Measurements from ENCODE around the gene NOL7. TPM values are rescaled to one million over a fixed set of nuclear protein-coding genes. Genes with fewer than 3 reads are reported as not detected.

Gene NOL7
- total and polyA plus RNA-seq, 2 donors (not counting 3 experiments of a cell fraction or from before 2014, with no cell fraction given): 36.3 to 80.0 TPM

DNA sequence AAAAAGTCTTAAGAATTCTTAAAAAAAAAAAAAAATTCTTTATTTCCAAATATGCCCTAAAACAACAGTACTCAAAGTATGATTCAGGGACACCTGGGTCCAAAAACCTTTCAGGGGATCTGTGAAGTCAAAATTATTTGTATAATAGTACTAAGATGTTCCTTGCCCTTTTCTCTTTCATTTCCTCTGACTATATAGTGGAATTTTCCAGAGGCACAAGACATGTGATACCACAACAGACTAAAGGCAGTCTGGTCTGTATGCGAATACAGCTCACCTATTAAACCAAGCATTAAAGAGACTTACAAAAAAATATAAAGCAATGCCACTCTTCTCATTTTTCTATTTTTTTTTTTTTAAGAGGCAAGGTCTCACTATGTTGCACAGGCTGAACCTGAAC, 15.4 kb downstream of the NOL7 start:
- no peak for DNase-seq (ENCODE audit: low read depth, low spot score)
- Histone ChIP-seq H3K4me1 (ENCODE audit: control insufficient read depth, extremely low read depth, insufficient read depth, low read length) (no peaks in the 10 kb centered on the region), H3K27ac (ENCODE audit: insufficient read depth, low read depth, low read length) (no peak overlapping the region), H4K20me1 (replicated peaks; ENCODE audit: control insufficient read depth, extremely low read depth, insufficient read depth, low read length) (no peaks in the 10 kb centered on the region), H3K4me2 (ENCODE audit: insufficient read depth, low read length) (no peak overlapping the region), H2AFZ (ENCODE audit: low read depth, low read length) (no peak overlapping the region), H3K36me3 (ENCODE audit: control insufficient read depth in 2 of 2, extremely low read depth in 1 of 2, insufficient read depth in 2 of 2, low read length in 2 of 2) (peaks cover 3 to 9% of the 10 kb centered on the region in 2 experiments), H3K4me3 (replicated peaks in 1 of 3; ENCODE audit: insufficient read depth in 1 of 3, low read depth in 1 of 3, low read length in 3 of 3) (no peak overlapping the region), H3K79me2 (ENCODE audit: control insufficient read depth, insufficient read depth, low read length) (no peaks in the 10 kb centered on the region), H3K9me1 (replicated peaks; ENCODE audit: control insufficient read depth, extremely low read depth, insufficient read depth, low read length) (no peaks in the 10 kb centered on the region), H3K9me3 (replicated peaks; ENCODE audit: control insufficient read depth, insufficient read depth, low read length) (no peaks in the 10 kb centered on the region), H3K9ac (replicated peaks; ENCODE audit: extremely low read depth, insufficient read depth, low read length) (no peak overlapping the region), H3K27me3 (ENCODE audit: control insufficient read depth in 2 of 2, insufficient read depth in 2 of 2, low read length in 2 of 2) (no peaks in the 10 kb centered on the region)
- dilution Hi-C loops (cut with MboI; ENCODE audit: extremely low pct_ligation_motif_present, low sequenced_read_pairs) (no loop called here), intact Hi-C loops (cut with micrococcal nuclease) (no loop called here)
- POLR2A ChIA-PET: no interaction called here
- BruUV-seq (replicated peaks): no TSS peak
- CTCF ChIA-PET: interaction anchor here (1.0 to 1.5 kb wide), 2 partner anchors 15 to 47 kb away, joined by 3 to 4 read pairs; partner anchors contain the start of gene NOL7
- no peak for TF ChIP-seq JUN (IDR thresholded peaks at IDR 0.05; ENCODE audit: borderline replicate concordance, insufficient read depth, insufficient read length, low read depth)
- no peak for TF ChIP-seq POLR2A (IDR thresholded peaks at IDR 0.05; ENCODE audit: low read depth, low read length)
- no peak for TF ChIP-seq FOS (IDR thresholded peaks at IDR 0.05; ENCODE audit: borderline replicate concordance, insufficient read depth, low read length)
- TF ChIP-seq, protein P1, sequence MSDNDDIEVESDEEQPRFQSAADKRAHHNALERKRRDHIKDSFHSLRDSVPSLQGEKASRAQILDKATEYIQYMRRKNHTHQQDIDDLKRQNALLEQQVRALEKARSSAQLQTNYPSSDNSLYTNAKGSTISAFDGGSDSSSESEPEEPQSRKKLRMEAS (IDR thresholded peaks at IDR 0.05; ENCODE audit: insufficient read depth, insufficient read length): no peak
- TF ChIP-seq, protein P2, sequence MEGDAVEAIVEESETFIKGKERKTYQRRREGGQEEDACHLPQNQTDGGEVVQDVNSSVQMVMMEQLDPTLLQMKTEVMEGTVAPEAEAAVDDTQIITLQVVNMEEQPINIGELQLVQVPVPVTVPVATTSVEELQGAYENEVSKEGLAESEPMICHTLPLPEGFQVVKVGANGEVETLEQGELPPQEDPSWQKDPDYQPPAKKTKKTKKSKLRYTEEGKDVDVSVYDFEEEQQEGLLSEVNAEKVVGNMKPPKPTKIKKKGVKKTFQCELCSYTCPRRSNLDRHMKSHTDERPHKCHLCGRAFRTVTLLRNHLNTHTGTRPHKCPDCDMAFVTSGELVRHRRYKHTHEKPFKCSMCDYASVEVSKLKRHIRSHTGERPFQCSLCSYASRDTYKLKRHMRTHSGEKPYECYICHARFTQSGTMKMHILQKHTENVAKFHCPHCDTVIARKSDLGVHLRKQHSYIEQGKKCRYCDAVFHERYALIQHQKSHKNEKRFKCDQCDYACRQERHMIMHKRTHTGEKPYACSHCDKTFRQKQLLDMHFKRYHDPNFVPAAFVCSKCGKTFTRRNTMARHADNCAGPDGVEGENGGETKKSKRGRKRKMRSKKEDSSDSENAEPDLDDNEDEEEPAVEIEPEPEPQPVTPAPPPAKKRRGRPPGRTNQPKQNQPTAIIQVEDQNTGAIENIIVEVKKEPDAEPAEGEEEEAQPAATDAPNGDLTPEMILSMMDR (IDR thresholded peaks at IDR 0.05; ENCODE audit: extremely low read depth in 1 of 2, insufficient read depth in 1 of 2, low read depth in 1 of 2, low read length in 2 of 2): no peak
- TF ChIP-seq MYC (IDR thresholded peaks at IDR 0.05; ENCODE audit: low read depth, low read length): no peak
- no peak for FAIRE-seq

DNA sequence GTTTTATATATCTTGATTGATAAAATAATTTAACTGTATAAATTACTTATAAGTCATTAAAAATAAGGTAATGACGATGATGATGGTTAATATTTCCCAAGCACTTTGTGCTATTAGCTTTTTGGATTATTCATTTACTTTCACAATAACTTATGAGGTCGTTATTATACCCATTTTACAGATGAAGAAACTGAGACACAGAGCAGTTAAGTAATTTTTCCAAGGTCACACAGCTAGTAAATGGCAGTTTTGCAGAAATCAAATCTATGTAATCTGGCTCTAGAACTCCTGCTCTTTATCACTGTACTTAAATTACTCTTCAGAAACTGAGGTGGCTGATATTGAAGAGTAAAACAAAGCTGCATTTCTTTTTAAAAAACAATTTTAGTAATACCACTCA, 18.2 kb downstream of the NOL7 start:
- Histone ChIP-seq H3K9me3 (replicated peaks; ENCODE audit: control insufficient read depth, insufficient read depth, low read length) (no peaks in the 10 kb centered on the region), H3K79me2 (ENCODE audit: control insufficient read depth, insufficient read depth, low read length) (no peaks in the 10 kb centered on the region), H3K27me3 (ENCODE audit: control insufficient read depth in 2 of 2, insufficient read depth in 2 of 2, low read length in 2 of 2) (no peaks in the 10 kb centered on the region), H3K36me3 (ENCODE audit: control insufficient read depth in 2 of 2, extremely low read depth in 1 of 2, insufficient read depth in 2 of 2, low read length in 2 of 2) (peaks cover 0 to 12% of the 10 kb centered on the region in 2 experiments), H4K20me1 (replicated peaks; ENCODE audit: control insufficient read depth, extremely low read depth, insufficient read depth, low read length) (no peaks in the 10 kb centered on the region), H3K4me1 (ENCODE audit: control insufficient read depth, extremely low read depth, insufficient read depth, low read length) (peaks cover 13% of the 10 kb centered on the region), H3K27ac (ENCODE audit: insufficient read depth, low read depth, low read length) (no peak overlapping the region), H3K9ac (replicated peaks; ENCODE audit: extremely low read depth, insufficient read depth, low read length) (no peak overlapping the region), H3K9me1 (replicated peaks; ENCODE audit: control insufficient read depth, extremely low read depth, insufficient read depth, low read length) (no peaks in the 10 kb centered on the region), H3K4me3 (replicated peaks in 1 of 3; ENCODE audit: insufficient read depth in 1 of 3, low read depth in 1 of 3, low read length in 3 of 3) (no peak overlapping the region), H3K4me2 (ENCODE audit: insufficient read depth, low read length) (no peak overlapping the region), H2AFZ (ENCODE audit: low read depth, low read length) (no peak overlapping the region)
- no peak for DNase-seq (ENCODE audit: low read depth, low spot score)
- TF ChIP-seq POLR2AphosphoS5 (IDR thresholded peaks at IDR 0.05; ENCODE audit: insufficient read depth, low read depth, low read length) (no peak), GATA2 (IDR thresholded peaks at IDR 0.05; ENCODE audit: insufficient read depth, insufficient read length, low read depth, low read length) (no peak), EZH2 (IDR thresholded peaks at IDR 0.05; ENCODE audit: borderline replicate concordance, low read depth, low read length, severe bottlenecking) (no peak), POLR2A (IDR thresholded peaks at IDR 0.05; ENCODE audit: low read depth, low read length) (no peak), FOS (IDR thresholded peaks at IDR 0.05; ENCODE audit: borderline replicate concordance, insufficient read depth, low read length) (no peak), JUN (IDR thresholded peaks at IDR 0.05; ENCODE audit: borderline replicate concordance, insufficient read depth, insufficient read length, low read depth) (no peak), MYC (IDR thresholded peaks at IDR 0.05; ENCODE audit: low read depth, low read length) (no peak)
- TF ChIP-seq, protein P1 (IDR thresholded peaks at IDR 0.05; ENCODE audit: insufficient read depth, insufficient read length): no peak
- TF ChIP-seq, protein P2 (IDR thresholded peaks at IDR 0.05; ENCODE audit: extremely low read depth in 1 of 2, insufficient read depth in 1 of 2, low read depth in 1 of 2, low read length in 2 of 2): no peak
- ChIA-PET CTCF (interaction anchor here (0.8 to 2.5 kb wide), 5 partner anchors 9 to 78 kb away, joined by 3 to 8 read pairs (median 4); partner anchors contain the start of genes NOL7 and RANBP9), POLR2A (no interaction called here)
- no TSS peak for BruUV-seq (replicated peaks)
- dilution Hi-C loops (cut with MboI; ENCODE audit: extremely low pct_ligation_motif_present, low sequenced_read_pairs): no loop called here
- intact Hi-C loops (cut with micrococcal nuclease): no loop called here
- FAIRE-seq: no peak
